Measurements from ENCODE around the gene PSTPIP2. TPM values are rescaled to one million over a fixed set of nuclear protein-coding genes. Genes with fewer than 3 reads are reported as not detected.

Gene PSTPIP2
- total and polyA plus RNA-seq, 2 of the 13 experiments (the other 11 are each of a cell fraction or from before 2014, with no cell fraction given): 0.25 to 0.27 TPM

- TF ChIP-seq ZNF530 (CRISPR knock-in tag; IDR thresholded peaks at IDR 0.05; ENCODE audit: low read depth): no peak
- no peak for TF ChIP-seq STAG1 (CRISPR knock-in tag; IDR thresholded peaks at IDR 0.05)
- TF ChIP-seq ZMAT3 (CRISPR knock-in tag; conservative IDR thresholded peaks at IDR 0.05): peak; percentile 89
- TF ChIP-seq AHR (CRISPR knock-in tag; IDR thresholded peaks at IDR 0.05): no peak
- no peak; the same call in 1 of the 2 replicates for TF ChIP-seq ZBTB43 (CRISPR knock-in tag; conservative IDR thresholded peaks at IDR 0.05)
- TF ChIP-seq NR2F2 (IDR thresholded peaks at IDR 0.05; ENCODE audit: borderline replicate concordance, low read depth): peak; percentile 33; the same call in 1 of the 2 replicates
- no peak for TF ChIP-seq RORA (CRISPR knock-in tag; IDR thresholded peaks at IDR 0.05)
- no peak for TF ChIP-seq ZBTB10 (CRISPR knock-in tag; IDR thresholded peaks at IDR 0.05; ENCODE audit: borderline replicate concordance)
- peak; percentile 84 for TF ChIP-seq PHF20 (CRISPR knock-in tag; IDR thresholded peaks at IDR 0.05)
- no peak for TF ChIP-seq MBNL3 (CRISPR knock-in tag; conservative IDR thresholded peaks at IDR 0.05)
- no peak for TF ChIP-seq RFXANK (CRISPR knock-in tag; IDR thresholded peaks at IDR 0.05)
- TF ChIP-seq ARNTL (CRISPR knock-in tag; IDR thresholded peaks at IDR 0.05): peak; percentile 54; the same call in 1 of the 2 replicates
- TF ChIP-seq ZNF782 (CRISPR knock-in tag; IDR thresholded peaks at IDR 0.05; ENCODE audit: borderline replicate concordance): peak; percentile 40; the same call in 1 of the 2 replicates
- TF ChIP-seq FIP1L1 (IDR thresholded peaks at IDR 0.05; ENCODE audit: borderline replicate concordance, insufficient read depth, low read depth, low read length): 0 out of 2 replicates have a peak, but pooled peaks have one; percentile 18
- TF ChIP-seq HDAC2 (CRISPR knock-in tag; IDR thresholded peaks at IDR 0.05): no peak
- no peak for TF ChIP-seq PHF5A (CRISPR knock-in tag; IDR thresholded peaks at IDR 0.05; ENCODE audit: low read depth, unreplicated experiment)
- no peak for TF ChIP-seq HHEX (CRISPR knock-in tag; IDR thresholded peaks at IDR 0.05)
- TF ChIP-seq SPEN (CRISPR knock-in tag; IDR thresholded peaks at IDR 0.05; ENCODE audit: low read depth): peak; percentile 84
- no peak for TF ChIP-seq TAF15 (IDR thresholded peaks at IDR 0.05; ENCODE audit: low read depth, low read length, poor library complexity, severe bottlenecking)
- TF ChIP-seq SNAPC4 (CRISPR knock-in tag; IDR thresholded peaks at IDR 0.05): peak; percentile 76; the same call in 1 of the 2 replicates
- TF ChIP-seq ZNF709 (CRISPR knock-in tag; IDR thresholded peaks at IDR 0.05): peak; percentile 78; the same call in 1 of the 2 replicates
Observed at GRCh38 chr18:46097801-46098615, 25.9 kb upstream of the PSTPIP2 start, which contains the start of gene ATP5F1A (continued).

All from HepG2 (cell line).